NCI-H1436 treated with DMSO at 0.1 percent for 48 hours (cell line): ENCODE measurements around the gene PLCL1.

ENCODE experiments used
- DNase-seq: peaks from one replicate; lab custom pipeline; 2025; lab: John Stamatoyannopoulos, UW

Gene PLCL1

GRCh38 chr2:197888321-197888720, 83.9 kb downstream of the PLCL1 start:
- DNase-seq = no peak

- no peak for DNase-seq
Measured at GRCh38 chr2:197889041-197889440, 84.6 kb downstream of the PLCL1 start.

- no peak for DNase-seq
Measured at GRCh38 chr2:197890168-197890567, 85.8 kb downstream of the PLCL1 start.

- DNase-seq = no peak
Measured at GRCh38 chr2:197891897-197892442, 87.6 kb downstream of the PLCL1 start.

GRCh38 chr2:197893403-197894177, 89.2 kb downstream of the PLCL1 start:
- DNase-seq = no peak

GRCh38 chr2:197894751-197895274, 90.4 kb downstream of the PLCL1 start:
- DNase-seq = no peak

GRCh38 chr2:197897960-197898678, 93.7 kb downstream of the PLCL1 start:
- no peak for DNase-seq

- no peak for DNase-seq
Measured at GRCh38 chr2:197904446-197904845, 100.1 kb downstream of the PLCL1 start.

- DNase-seq = no peak
Measured at GRCh38 chr2:197908156-197908555, 103.8 kb downstream of the PLCL1 start.

GRCh38 chr2:197908990-197909776, 104.8 kb downstream of the PLCL1 start:
- no peak for DNase-seq

- no peak for DNase-seq
Measured at GRCh38 chr2:197911667-197912066, 107.3 kb downstream of the PLCL1 start.

GRCh38 chr2:197913084-197913483, 108.7 kb downstream of the PLCL1 start:
- no peak for DNase-seq

- DNase-seq = no peak
Measured at GRCh38 chr2:197914778-197915177, 110.4 kb downstream of the PLCL1 start.

GRCh38 chr2:197915548-197916265, 111.3 kb downstream of the PLCL1 start:
- no peak for DNase-seq

GRCh38 chr2:197919487-197919886, 115.1 kb downstream of the PLCL1 start:
- DNase-seq = no peak

- no peak for DNase-seq
Measured at GRCh38 chr2:197920088-197920487, 115.7 kb downstream of the PLCL1 start.

- DNase-seq = no peak
Measured at GRCh38 chr2:197920592-197921201, 116.3 kb downstream of the PLCL1 start.

GRCh38 chr2:197924483-197924882, 120.1 kb downstream of the PLCL1 start:
- DNase-seq = no peak

GRCh38 chr2:197925204-197925603, 120.8 kb downstream of the PLCL1 start:
- DNase-seq = no peak

GRCh38 chr2:197925976-197926375, 121.6 kb downstream of the PLCL1 start:
- DNase-seq = no peak

GRCh38 chr2:197926673-197927072, 122.3 kb downstream of the PLCL1 start:
- no peak for DNase-seq
